ENCODE data around the gene SINHCAF. TPM values are rescaled to one million over a fixed set of nuclear protein-coding genes. Genes with fewer than 3 reads are reported as not detected.
A peak's percentile ranks its signal among the peaks of the same experiment; 100 is the strongest.

Gene SINHCAF
- total RNA-seq, 1 donor from 2014 or later = 115 TPM

- Histone ChIP-seq H3K9me3 (ENCODE audit: insufficient read depth, low read depth, low read length) (no peaks in the 10 kb centered on the region), H3K27me3 (ENCODE audit: insufficient read depth, low read length) (peaks cover under 1% of the 10 kb centered on the region), H3K79me2 (ENCODE audit: insufficient read depth, low read length) (no peaks in the 10 kb centered on the region), H4K20me1 (ENCODE audit: insufficient read depth, low read length) (no peaks in the 10 kb centered on the region), H3K4me3 (ENCODE audit: insufficient read depth, low read depth, low read length) (no peak overlapping the region), H3K4me1 (ENCODE audit: insufficient read depth, low read length) (peaks cover 3% of the 10 kb centered on the region), H3K27ac (ENCODE audit: low read depth, low read length) (no peak overlapping the region), H3K9ac (ENCODE audit: low read length) (no peak overlapping the region), H3K36me3 (ENCODE audit: insufficient read depth, low read length) (no peaks in the 10 kb centered on the region), H3K4me2 (ENCODE audit: low read length) (peak overlapping the region; percentile 8), H2AFZ (ENCODE audit: low read depth, low read length) (no peak overlapping the region)
- TF ChIP-seq CTCF (IDR thresholded peaks at IDR 0.05; ENCODE audit: insufficient read depth, low read depth, low read length) = no peak
- no peak for TF ChIP-seq EZH2 (IDR thresholded peaks at IDR 0.05; ENCODE audit: insufficient read depth, low read length)
- Mint-ChIP-seq H3K4me1 (ENCODE audit: low read depth, unreplicated experiment) (peaks cover 26% of the 10 kb centered on the region), H3K9me3 (ENCODE audit: unreplicated experiment) (no peaks in the 10 kb centered on the region), H3K36me3 (ENCODE audit: low read depth, unreplicated experiment) (no peaks in the 10 kb centered on the region), H3K27ac (ENCODE audit: unreplicated experiment) (peak overlapping the region; percentile 37), H3K4me3 (ENCODE audit: unreplicated experiment) (no peak overlapping the region), H3K27me3 (ENCODE audit: low read depth, unreplicated experiment) (no peaks in the 10 kb centered on the region)
- no peak for FAIRE-seq
- DNase-seq (ENCODE audit: low read depth) = no peak
Measured at GRCh38 chr12:31368666-31369361, 42.9 kb upstream of the SINHCAF start.

GRCh38 chr12:31366104-31366621 lies 40.2 kb upstream of the SINHCAF start:
- H3K4me1 Mint-ChIP-seq (ENCODE audit: low read depth, unreplicated experiment) = peaks cover 34% of the 10 kb centered on the region

More at GRCh38 chr12:31366104-31366621, 40.2 kb upstream of the SINHCAF start:
- Histone ChIP-seq H3K4me1 (ENCODE audit: insufficient read depth, low read length) (peaks cover 7% of the 10 kb centered on the region), H4K20me1 (ENCODE audit: insufficient read depth, low read length) (no peaks in the 10 kb centered on the region), H3K36me3 (ENCODE audit: insufficient read depth, low read length) (no peaks in the 10 kb centered on the region), H3K27me3 (ENCODE audit: insufficient read depth, low read length) (peaks cover 2% of the 10 kb centered on the region), H3K4me3 (ENCODE audit: insufficient read depth, low read depth, low read length) (no peak overlapping the region), H3K27ac (ENCODE audit: low read depth, low read length) (no peak overlapping the region), H3K4me2 (ENCODE audit: low read length) (no peak overlapping the region), H3K79me2 (ENCODE audit: insufficient read depth, low read length) (no peaks in the 10 kb centered on the region), H2AFZ (ENCODE audit: low read depth, low read length) (no peak overlapping the region), H3K9ac (ENCODE audit: low read length) (no peak overlapping the region), H3K9me3 (ENCODE audit: insufficient read depth, low read depth, low read length) (no peaks in the 10 kb centered on the region)
- Mint-ChIP-seq H3K9me3 (ENCODE audit: unreplicated experiment) (no peaks in the 10 kb centered on the region), H3K4me3 (ENCODE audit: unreplicated experiment) (no peak overlapping the region), H3K27me3 (ENCODE audit: low read depth, unreplicated experiment) (no peaks in the 10 kb centered on the region), H3K36me3 (ENCODE audit: low read depth, unreplicated experiment) (no peaks in the 10 kb centered on the region), H3K27ac (ENCODE audit: unreplicated experiment) (no peak overlapping the region)
- no peak for FAIRE-seq
- TF ChIP-seq EZH2 (IDR thresholded peaks at IDR 0.05; ENCODE audit: insufficient read depth, low read length) (no peak), CTCF (IDR thresholded peaks at IDR 0.05; ENCODE audit: insufficient read depth, low read depth, low read length) (no peak)
- no peak for DNase-seq (ENCODE audit: low read depth)

Data from astrocyte (in vitro differentiated cells and primary cell).